ENCODE data around the gene IRF4. TPM values are rescaled to one million over a fixed set of nuclear protein-coding genes. Genes with fewer than 3 reads are reported as not detected.

IRF4 gene
- total RNA-seq, 1 experiment from 2014 or later, result 0.37 TPM

DNA sequence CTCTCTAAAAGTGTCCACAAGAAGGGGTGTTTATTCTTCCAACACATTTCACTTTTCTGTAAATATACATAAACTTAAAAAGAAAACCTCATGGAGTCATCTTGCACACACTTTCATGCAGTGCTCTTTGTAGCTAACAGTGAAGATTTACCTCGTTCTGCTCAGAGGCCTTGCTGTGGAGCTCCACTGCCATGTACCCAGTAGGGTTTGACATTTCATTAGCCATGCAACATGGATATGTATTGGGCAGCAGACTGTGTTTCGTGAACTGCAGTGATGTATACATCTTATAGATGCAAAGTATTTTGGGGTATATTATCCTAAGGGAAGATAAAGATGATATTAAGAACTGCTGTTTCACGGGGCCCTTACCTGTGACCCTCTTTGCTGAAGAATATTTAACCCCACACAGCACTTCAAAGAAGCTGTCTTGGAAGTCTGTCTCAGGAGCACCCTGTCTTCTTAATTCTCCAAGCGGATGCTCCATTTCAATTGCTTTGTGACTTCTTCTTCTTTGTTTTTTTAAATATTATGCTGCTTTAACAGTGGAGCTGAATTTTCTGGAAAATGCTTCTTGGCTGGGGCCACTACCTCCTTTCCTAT, 17.9 kb downstream of the IRF4 start:
- Histone ChIP-seq H3K36me3 (ENCODE audit: insufficient read depth, low read length, poor library complexity, severe bottlenecking) (no peaks in the 10 kb centered on the region), H3K4me3 (ENCODE audit: low read depth, low read length, poor library complexity, severe bottlenecking) (no peak overlapping the region), H3K27ac (ENCODE audit: low read depth, low read length, poor library complexity, severe bottlenecking) (no peak overlapping the region), H3K4me1 (ENCODE audit: insufficient read depth, low read length, poor library complexity, severe bottlenecking) (no peaks in the 10 kb centered on the region), H3K9me3 (ENCODE audit: low read depth, low read length, poor library complexity, severe bottlenecking) (no peaks in the 10 kb centered on the region), H3K27me3 (replicated peaks; ENCODE audit: insufficient read depth, low read depth, low read length, poor library complexity) (peaks cover 59% of the 10 kb centered on the region)
- no TSS peak for BruUV-seq (replicated peaks)
- DNase-seq (ENCODE audit: low spot score), result no peak
- POLR2A ChIA-PET (ENCODE audit: low non-redundant PET), result no interaction called here
- CTCF ChIA-PET, result interaction anchor here (0.6 kb wide), 1 partner anchor 175 kb away, joined by 3 read pairs; no protein-coding TSS in a partner anchor
- TF ChIP-seq EZH2 (IDR thresholded peaks at IDR 0.05; ENCODE audit: borderline replicate concordance, low read depth, low read length, poor library complexity, severe bottlenecking) (no peak), CTCF (conservative IDR thresholded peaks at IDR 0.05; ENCODE audit: low read depth, low read length) (no peak)
- intact Hi-C loops (cut with micrococcal nuclease; ENCODE audit: unreplicated experiment), result no loop called here

DNA sequence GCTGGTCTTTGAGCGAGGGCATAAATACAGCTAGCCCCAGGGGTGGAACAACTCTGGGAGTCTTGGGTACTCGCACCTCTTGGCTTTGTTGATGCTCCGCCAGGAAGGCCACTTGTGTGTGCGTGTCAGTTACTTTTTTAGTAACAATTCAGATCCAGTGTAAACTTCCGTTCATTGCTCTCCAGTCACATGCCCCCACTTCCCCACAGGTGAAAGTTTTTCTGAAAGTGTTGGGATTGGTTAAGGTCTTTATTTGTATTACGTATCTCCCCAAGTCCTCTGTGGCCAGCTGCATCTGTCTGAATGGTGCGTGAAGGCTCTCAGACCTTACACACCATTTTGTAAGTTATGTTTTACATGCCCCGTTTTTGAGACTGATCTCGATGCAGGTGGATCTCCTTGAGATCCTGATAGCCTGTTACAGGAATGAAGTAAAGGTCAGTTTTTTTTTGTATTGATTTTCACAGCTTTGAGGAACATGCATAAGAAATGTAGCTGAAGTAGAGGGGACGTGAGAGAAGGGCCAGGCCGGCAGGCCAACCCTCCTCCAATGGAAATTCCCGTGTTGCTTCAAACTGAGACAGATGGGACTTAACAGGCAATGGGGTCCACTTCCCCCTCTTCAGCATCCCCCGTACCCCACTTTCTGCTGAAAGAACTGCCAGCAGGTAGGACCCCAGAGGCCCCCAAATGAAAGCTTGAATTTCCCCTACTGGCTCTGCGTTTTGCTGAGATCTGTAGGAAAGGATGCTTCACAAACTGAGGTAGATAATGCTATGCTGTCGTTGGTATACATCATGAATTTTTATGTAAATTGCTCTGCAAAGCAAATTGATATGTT, 19.2 kb downstream of the IRF4 start:
- peaks cover 52% of the 10 kb centered on the region for H3K27me3 ChIP-seq (replicated peaks; ENCODE audit: insufficient read depth, low read depth, low read length, poor library complexity)
- no peaks in the 10 kb centered on the region for H3K4me1 ChIP-seq (ENCODE audit: insufficient read depth, low read length, poor library complexity, severe bottlenecking)
- POLR2A ChIA-PET (ENCODE audit: low non-redundant PET), result no interaction called here
- CTCF ChIA-PET, result no interaction called here
- no peak for TF ChIP-seq CTCF (conservative IDR thresholded peaks at IDR 0.05; ENCODE audit: low read depth, low read length)
- TF ChIP-seq EZH2 (IDR thresholded peaks at IDR 0.05; ENCODE audit: borderline replicate concordance, low read depth, low read length, poor library complexity, severe bottlenecking), result no peak
- no TSS peak for BruUV-seq (replicated peaks)
- no peak overlapping the region for H3K4me3 ChIP-seq (ENCODE audit: low read depth, low read length, poor library complexity, severe bottlenecking)
- DNase-seq (ENCODE audit: low spot score), result no peak
- H3K9me3 ChIP-seq (ENCODE audit: low read depth, low read length, poor library complexity, severe bottlenecking), result no peaks in the 10 kb centered on the region
- H3K36me3 ChIP-seq (ENCODE audit: insufficient read depth, low read length, poor library complexity, severe bottlenecking), result no peaks in the 10 kb centered on the region
- intact Hi-C loops (cut with micrococcal nuclease; ENCODE audit: unreplicated experiment), result no loop called here
- no peak overlapping the region for H3K27ac ChIP-seq (ENCODE audit: low read depth, low read length, poor library complexity, severe bottlenecking)

GRCh38 chr6:411402-412145, 20.0 kb downstream of the IRF4 start:
- H3K4me1 ChIP-seq (ENCODE audit: insufficient read depth, low read length, poor library complexity, severe bottlenecking), result no peaks in the 10 kb centered on the region
- no TSS peak for BruUV-seq (replicated peaks)
- intact Hi-C loops (cut with micrococcal nuclease; ENCODE audit: unreplicated experiment), result no loop called here
- ChIA-PET POLR2A (ENCODE audit: low non-redundant PET) (no interaction called here), CTCF (no interaction called here)
- TF ChIP-seq CTCF (conservative IDR thresholded peaks at IDR 0.05; ENCODE audit: low read depth, low read length) (no peak), EZH2 (IDR thresholded peaks at IDR 0.05; ENCODE audit: borderline replicate concordance, low read depth, low read length, poor library complexity, severe bottlenecking) (no peak)
- H3K4me3 ChIP-seq (ENCODE audit: low read depth, low read length, poor library complexity, severe bottlenecking), result no peak overlapping the region
- H3K27ac ChIP-seq (ENCODE audit: low read depth, low read length, poor library complexity, severe bottlenecking), result no peak overlapping the region
- H3K27me3 ChIP-seq (replicated peaks; ENCODE audit: insufficient read depth, low read depth, low read length, poor library complexity), result peaks cover 52% of the 10 kb centered on the region
- H3K36me3 ChIP-seq (ENCODE audit: insufficient read depth, low read length, poor library complexity, severe bottlenecking), result no peaks in the 10 kb centered on the region
- H3K9me3 ChIP-seq (ENCODE audit: low read depth, low read length, poor library complexity, severe bottlenecking), result no peaks in the 10 kb centered on the region
- DNase-seq (ENCODE audit: low spot score), result no peak

All from A673 (cell line).